Superior temporal gyrus (tissue), 1 donor: ENCODE measurements around the gene BAIAP2L1.

Experiments
- DNase-seq: peaks from one replicate; pipeline ENCODE4 v3.0.0-alpha.2; 2016; ENCODE audit errors: extremely low spot score

The BAIAP2L1 gene

DNA sequence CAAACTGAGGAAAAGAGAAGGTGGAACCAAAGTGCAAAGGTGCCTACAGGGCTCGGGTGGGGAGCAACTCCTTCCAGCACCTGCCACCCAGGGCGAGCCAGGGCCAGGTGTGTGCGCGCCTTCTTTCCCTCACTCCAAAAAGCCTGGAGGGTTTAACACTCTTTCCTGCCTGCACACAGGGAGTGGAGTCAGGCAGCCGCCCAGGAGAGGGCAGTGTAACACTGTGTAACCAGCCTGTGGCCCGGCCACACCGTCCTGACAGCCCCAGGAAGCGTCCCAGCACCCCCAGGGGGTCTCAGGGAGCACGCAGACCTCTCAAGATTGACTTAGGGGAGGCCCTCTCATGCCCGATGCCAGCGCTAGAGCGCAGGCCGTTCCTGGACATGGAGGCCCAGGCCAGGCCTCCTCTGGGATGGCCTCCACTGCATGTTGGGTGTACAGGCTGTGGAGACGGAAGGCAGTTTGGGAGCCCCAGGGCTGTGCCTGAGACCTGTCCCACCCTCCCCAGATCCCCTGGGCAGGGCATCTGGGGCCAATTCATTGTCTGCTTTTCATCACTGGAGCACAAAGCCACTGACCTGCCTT, 106.0 kb downstream of the BAIAP2L1 start:
- no peak for DNase-seq

GRCh38 chr7:98294326-98294725, 106.6 kb downstream of the BAIAP2L1 start:
- no peak for DNase-seq

- DNase-seq = no peak
Observed at GRCh38 chr7:98293746-98294145, 107.1 kb downstream of the BAIAP2L1 start.

DNA sequence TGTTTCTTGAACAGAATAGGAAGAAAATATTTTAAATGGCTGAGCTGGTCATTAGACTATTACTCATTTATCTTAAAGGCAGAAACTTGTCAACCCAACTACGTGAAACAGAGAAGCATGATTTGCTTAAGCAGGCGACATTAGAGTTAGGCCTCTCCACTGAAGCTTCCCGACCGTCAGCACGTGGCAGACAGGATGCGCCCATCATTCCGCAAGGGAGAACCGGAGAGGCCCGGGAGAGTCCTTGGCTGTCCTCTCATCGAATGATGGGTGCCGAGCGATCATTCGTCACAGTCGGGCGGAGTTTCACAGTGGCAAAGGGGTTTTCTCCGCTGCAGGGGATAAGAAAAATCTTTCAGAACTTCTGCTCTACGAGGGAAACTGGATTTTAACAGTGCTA, 107.6 kb downstream of the BAIAP2L1 start:
- no peak for DNase-seq

- DNase-seq = no peak
Observed at GRCh38 chr7:98291717-98292116, 109.2 kb downstream of the BAIAP2L1 start.

DNA sequence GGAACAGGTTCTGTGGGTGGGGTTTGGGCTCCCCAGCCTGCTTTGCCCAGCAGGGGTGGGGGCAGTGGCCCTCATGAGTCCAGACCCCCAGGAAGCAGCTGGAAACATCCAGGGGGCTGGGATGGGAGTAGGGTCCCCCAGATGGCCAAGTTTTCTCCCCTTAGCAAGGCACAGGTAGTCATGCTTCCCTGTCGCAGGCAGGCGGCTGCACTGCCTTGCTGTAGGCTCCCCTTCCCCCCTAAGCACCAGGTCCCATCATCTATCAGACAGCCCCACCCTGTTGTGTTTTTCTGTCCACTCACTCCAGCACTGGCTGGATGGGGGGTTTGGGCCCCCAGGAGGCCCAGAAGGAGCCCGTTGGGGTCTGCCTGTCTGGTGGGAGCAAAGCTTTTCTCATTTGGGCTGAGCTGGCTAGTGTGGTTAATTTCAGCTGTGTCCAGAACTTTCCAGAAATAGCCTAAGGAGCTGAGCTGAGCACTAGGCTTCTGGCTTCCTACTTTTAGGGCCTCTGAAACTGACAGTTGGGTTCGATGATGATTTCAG, 111.5 kb downstream of the BAIAP2L1 start:
- no peak for DNase-seq

DNA sequence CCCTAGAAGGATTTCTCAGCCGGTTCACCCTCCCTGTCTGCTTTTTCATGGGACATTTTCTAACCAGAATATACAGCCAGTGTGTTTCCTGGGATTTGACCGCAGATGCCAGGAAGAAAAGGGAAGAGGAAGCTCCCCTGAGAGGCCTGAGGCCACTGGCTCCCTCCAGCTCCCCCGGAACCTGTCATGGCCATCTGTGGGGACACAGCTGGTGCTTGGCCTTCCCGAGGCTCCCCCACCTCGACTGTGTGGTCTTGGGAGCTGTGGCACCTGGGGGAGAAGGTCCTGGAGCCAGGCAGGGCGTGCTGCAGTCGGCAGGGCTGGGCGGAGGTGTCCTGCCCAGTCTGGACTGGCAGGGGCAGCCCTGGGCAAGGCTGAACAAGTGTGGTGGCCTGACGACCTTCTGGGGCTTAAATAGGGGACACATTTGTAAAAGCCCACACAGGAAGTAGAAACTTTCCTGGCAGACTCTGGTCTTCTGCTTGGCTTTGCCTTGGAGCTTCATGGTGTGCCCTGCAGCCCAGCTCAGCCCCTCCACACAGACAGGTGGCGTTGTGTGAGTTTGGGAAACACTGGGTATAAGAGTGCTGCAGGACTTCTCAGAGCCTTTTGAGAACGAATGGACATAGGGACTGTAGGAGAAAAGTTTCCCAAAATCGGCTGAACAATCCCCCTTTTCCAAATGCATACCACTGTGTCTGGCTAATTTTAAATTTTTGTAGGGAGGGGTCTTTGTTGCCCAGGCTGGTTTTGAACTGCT, 112.6 kb downstream of the BAIAP2L1 start:
- DNase-seq = no peak

DNA sequence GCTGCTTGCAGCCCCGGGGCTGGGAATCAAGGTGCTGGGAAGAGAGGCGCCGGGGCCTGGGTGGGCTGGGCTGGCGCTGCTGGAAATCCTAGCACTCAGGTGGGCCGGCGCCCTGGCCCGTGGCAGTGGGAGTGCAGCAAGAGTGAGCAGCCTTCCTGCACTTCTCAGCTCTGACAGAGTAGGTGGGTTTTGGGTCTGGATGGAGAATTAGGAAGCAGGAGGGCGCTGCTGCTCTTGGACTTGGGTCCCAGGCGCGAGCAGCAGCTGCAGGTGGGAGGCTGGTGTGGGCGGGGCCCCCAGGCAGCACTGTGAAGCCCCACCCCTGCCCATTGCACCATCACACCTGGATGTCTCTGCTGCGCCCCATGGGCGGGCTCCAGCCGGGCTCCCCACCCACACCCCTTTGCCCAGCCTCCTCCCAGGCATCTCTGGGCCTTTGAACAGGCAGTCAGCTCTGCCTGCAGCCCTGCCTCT, 113.4 kb downstream of the BAIAP2L1 start:
- no peak for DNase-seq

GRCh38 chr7:98286701-98287485, 114.0 kb downstream of the BAIAP2L1 start:
- DNase-seq = no peak

DNA sequence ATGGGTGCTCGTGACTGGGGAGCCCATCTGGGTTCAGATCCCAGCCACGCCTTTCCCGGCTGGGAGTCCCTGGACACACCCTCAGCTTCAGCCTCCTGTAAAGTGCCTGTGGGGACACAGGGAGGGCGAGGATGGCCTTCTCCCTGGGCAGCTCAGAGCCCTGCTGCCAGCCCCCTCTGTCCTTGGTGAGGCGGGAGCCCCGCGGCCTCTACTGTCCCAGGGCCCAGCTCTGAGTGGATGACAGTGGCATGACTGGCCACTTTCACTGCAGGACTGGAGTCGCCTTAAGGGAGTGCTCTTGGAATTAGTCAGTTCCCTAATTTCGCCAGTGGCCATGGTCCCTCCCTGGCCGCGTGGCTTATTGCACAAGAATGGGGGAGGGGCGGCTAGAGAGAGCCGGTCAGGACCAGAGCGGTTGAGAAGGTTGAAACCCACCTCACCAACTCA, 114.8 kb downstream of the BAIAP2L1 start:
- no peak for DNase-seq

DNA sequence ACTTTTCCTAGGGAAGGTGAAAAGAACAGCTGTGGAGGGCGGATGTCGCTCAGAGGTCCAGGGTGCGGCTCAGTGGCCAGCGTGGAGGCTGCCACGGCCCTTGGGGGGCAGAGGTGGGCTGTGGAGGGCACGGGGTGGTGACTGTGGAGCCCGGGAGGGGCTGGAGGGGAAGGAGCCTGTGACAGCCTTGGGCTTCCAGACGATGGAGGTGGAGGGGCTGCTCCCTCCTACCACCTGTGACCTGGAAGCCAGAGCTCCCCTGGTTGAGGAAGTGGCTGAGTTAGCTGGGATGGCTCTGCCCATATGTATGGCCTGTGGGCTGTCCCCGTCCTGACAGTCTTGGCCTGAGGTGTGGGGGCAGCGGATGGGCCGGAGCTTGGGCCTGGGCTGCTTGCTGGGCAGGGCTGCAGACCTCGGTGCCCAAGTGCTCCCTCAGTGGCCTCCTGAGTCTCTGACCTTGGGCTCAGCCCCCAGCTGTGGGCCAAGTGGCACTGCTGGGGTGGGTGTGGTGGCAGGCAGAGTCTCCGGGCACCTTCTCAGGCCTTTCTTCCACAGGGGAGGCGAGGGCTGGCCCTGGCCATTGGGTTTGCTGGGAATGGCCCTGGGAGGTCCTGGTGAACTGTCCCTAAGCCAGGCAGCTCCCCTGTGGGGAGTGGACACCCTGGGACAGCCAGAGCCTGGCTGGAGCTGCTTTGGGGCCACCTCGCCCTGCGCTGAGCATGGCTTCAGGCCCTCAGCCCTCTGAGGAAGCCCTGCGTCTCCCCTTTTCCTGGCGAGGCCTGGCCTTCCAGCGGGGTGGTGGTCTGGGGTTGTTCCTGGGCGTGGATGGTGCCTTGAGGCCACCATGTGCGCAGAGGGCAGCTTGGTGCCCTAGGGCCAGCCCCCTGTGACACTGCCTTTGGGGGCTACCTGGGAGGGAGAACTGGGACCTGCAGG, 115.5 kb downstream of the BAIAP2L1 start:
- no peak for DNase-seq

GRCh38 chr7:98284335-98285036, 116.4 kb downstream of the BAIAP2L1 start:
- no peak for DNase-seq

DNA sequence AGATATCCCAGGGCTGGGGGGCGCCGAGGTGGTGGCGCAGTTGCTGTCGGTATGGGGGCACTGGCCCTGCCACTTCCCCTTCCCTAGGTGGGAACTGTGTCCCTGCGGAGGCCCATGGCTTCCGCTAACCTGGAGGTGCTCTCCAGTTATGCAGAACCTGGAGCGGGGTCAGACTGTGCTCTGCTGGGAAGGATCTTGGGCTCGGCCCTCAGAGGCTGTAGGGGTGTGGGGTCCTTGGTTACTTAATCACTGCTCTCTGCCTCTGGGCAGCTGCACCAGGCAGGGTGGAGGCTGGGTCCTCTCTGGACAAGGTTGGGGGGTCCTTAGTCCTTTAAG, 117.0 kb downstream of the BAIAP2L1 start:
- no peak for DNase-seq

- no peak for DNase-seq
Observed at GRCh38 chr7:98283127-98283886, 117.6 kb downstream of the BAIAP2L1 start.

GRCh38 chr7:98282703-98283102, 118.2 kb downstream of the BAIAP2L1 start:
- no peak for DNase-seq

DNA sequence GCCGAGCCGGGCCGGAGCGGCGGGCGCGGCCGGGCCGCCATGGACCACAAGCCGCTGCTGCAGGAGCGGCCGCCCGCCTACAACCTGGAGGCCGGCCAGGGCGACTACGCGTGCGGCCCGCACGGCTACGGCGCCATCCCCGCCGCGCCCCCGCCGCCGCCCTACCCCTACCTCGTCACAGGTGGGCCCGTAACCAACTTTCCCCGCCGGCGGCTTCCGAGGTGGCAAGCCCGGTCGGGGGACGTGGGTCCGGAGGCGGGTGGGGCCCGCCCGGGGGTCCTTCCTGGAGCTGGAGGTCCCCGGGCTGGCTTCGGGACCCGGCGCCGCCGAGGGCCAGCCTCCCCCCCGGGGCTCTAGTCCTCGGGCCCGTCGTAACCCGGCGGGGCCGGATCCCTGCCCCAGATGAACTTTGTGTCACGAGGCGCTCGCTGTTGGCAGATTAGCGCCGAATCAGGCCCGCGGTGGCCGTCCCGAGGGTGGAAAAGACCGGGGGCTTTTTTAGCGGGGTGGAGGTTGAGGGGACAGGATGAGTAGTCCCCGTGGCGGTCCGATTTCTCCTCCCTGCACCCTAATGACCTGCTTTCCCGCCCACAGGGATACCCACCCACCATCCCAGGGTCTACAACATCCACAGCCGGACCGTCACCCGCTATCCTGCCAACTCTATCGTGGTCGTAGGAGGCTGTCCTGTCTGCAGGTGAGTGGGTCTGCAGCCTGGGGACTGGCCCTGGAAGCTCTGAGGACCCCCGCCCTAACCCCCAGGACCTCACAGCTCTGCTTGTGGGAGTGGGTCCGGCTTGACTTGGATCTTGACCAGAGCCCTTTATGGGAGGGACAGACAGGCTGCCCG, 118.9 kb downstream of the BAIAP2L1 start:
- DNase-seq = no peak

GRCh38 chr7:98280791-98281756, 119.8 kb downstream of the BAIAP2L1 start, which contains the start of gene BRI3:
BRI3 (plus strand) TSS chr7:98281686; CDS start chr7:98281796, 110 bp downstream.
- DNase-seq = peak; percentile 77

- DNase-seq = no peak
Observed at GRCh38 chr7:98280296-98280695, 120.6 kb downstream of the BAIAP2L1 start.
